Tibial nerve (tissue), 4 donors: Measurements from ENCODE around the gene PSTPIP2.

ENCODE experiments used
- CTCF ChIP-seq, 5 experiments: fragments of 200-600 bp in 3 of 5; fragments of 450-650 bp in 2 of 5; sonication (generic) in 3 of 5; IDR thresholded peaks; one replicate each; pipeline ENCODE4 v1.5.1; 2016 to 2019; ENCODE audit warnings: antibody characterized with exemption in 5 of 5, mild to moderate bottlenecking in 3 of 5, moderate library complexity in 2 of 5
- EP300 ChIP-seq, 2 donors: sonication (generic); formaldehyde crosslinking; IDR thresholded peaks; one replicate each; pipeline ENCODE4 v1.6.1; 2017; ENCODE audit warnings: antibody characterized with exemption in 2 of 2, mild to moderate bottlenecking in 1 of 2
- POLR2A ChIP-seq, 2 donors: fragments of 450-650 bp; IDR thresholded peaks; one replicate each; pipeline ENCODE4 v1.6.1; 2017; ENCODE audit warnings: antibody characterized with exemption in 2 of 2, mild to moderate bottlenecking in 2 of 2, moderate library complexity in 2 of 2

DNA sequence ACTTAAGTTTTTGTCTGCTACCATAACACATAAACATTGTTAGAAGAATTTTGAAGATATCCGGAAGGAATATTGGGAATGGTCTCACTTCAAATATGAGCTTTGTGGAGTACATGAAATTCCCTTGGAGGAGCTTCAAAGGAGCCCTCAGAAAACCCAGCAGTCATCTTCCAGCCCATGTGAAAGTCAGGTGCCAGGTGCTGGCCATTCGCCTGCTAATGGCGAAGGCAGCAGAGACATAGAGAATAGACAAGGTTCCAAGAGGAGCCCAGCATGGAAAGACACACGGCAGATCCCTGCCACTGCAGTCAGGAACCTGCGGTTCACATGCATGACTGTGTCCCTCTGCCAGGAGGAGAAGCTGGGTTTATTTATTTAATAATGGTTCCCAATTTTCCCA is 64.9 kb downstream of the PSTPIP2 start:
- TF ChIP-seq EP300 (IDR thresholded peaks at IDR 0.05) (no peak), POLR2A (IDR thresholded peaks at IDR 0.05) (no peak), CTCF (IDR thresholded peaks at IDR 0.05) (no peak)
